ENCODE measurements around the gene IL12A.

Gene IL12A

DNA sequence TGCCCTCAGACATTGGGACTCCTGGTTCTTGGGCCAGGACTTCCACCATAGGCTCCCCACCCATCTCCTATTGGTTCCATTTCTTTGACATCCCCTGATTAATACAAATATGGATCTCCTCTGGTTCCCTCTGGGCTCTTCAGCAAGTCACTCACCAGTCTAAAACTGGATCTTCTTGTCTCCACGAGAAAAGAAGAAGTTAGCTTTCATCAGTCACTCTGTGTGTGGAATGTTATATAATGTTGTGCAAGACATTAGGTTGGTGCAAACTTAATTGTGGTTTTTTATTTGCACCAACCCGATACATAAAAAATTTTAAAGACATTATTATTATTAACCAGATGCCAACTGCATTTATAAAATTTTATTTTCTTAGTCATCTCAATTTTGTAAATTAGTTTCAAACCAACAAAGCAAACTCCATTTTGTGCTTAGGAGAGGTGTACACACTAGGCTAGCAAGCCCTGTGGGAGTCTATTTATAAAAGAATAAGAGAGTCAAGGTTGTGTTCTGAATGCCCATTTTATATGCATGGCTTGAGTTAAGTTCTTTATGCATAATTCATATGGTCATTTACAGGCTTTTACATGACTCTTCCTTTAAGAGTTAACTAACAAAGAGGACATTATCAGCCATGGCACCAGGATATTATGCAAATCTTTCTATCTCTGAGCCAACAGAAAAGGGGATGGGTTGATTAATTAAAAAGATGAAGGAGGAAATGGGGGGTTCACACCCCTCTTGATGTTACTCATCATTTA, 35.1 kb upstream of the IL12A start:
- no peak overlapping the region for H3K4me2 ChIP-seq
- no peaks in the 10 kb centered on the region for H4K20me1 ChIP-seq (ENCODE audit: insufficient read depth)
- TF ChIP-seq, protein P1, sequence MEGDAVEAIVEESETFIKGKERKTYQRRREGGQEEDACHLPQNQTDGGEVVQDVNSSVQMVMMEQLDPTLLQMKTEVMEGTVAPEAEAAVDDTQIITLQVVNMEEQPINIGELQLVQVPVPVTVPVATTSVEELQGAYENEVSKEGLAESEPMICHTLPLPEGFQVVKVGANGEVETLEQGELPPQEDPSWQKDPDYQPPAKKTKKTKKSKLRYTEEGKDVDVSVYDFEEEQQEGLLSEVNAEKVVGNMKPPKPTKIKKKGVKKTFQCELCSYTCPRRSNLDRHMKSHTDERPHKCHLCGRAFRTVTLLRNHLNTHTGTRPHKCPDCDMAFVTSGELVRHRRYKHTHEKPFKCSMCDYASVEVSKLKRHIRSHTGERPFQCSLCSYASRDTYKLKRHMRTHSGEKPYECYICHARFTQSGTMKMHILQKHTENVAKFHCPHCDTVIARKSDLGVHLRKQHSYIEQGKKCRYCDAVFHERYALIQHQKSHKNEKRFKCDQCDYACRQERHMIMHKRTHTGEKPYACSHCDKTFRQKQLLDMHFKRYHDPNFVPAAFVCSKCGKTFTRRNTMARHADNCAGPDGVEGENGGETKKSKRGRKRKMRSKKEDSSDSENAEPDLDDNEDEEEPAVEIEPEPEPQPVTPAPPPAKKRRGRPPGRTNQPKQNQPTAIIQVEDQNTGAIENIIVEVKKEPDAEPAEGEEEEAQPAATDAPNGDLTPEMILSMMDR (conservative IDR thresholded peaks at IDR 0.05; ENCODE audit: low read depth, low read length), result no peak
- no peaks in the 10 kb centered on the region for H3K4me1 ChIP-seq (ENCODE audit: low read depth, poor library complexity, severe bottlenecking)
- no peaks in the 10 kb centered on the region for H3K79me2 ChIP-seq (ENCODE audit: insufficient read depth, low read depth)
- H3K36me3 ChIP-seq (ENCODE audit: insufficient read depth), result no peaks in the 10 kb centered on the region
- H3K4me3 ChIP-seq (IDR thresholded peaks at IDR 0.05; ENCODE audit: insufficient read depth, low read depth, low read length), result no peak overlapping the region
- no peaks in the 10 kb centered on the region for H3K27me3 ChIP-seq (ENCODE audit: insufficient read depth, low read depth)
- H3K27ac ChIP-seq, result no peak overlapping the region
- no peak overlapping the region for H2AFZ ChIP-seq (ENCODE audit: low read depth)
- no peak overlapping the region for H3K9ac ChIP-seq

DNA sequence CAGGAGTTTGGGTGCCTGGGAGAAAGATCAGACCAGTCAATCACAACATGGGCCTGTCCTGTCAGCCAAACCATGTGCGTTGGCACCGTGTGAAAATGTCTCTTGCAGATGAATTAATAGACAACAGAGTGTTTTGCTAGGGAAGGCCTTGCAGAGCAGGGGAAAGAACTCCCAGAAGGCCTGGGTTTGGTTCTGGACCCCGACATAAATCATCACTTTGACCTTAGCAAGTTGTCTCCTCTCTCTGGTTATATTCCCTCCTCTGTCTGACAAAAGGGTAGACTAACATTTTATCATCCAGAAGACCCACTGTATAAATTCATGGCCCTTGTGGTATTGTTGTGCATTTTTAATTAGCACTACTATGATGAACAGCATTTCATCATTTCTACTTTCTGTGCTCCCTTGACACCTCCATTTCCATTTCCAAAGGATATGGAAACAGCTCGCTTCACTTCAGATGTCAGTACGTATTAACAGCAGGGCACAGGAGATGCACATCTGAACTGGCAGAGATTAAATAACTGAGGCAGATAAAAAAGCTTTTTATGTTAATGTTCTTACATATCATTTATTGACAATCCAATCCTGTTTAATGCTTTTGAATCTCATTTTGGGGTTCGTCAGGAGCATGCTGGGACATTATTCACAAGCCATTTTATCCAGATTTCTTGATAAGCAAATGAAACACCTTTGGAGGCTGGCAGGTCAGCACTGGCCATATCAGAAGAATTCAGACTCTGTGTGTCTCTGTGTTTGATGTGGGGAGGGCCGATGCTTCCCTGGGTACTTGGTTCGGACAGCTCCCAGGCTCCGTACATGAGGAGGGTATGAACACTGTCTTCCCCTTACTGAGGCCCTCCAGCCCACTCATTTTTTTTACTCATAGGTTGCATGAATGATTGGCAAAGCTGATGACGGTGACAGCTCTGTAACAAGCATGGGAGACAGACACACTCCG, 28.2 kb upstream of the IL12A start:
- Histone ChIP-seq H3K4me3 (IDR thresholded peaks at IDR 0.05; ENCODE audit: insufficient read depth, low read depth, low read length) (no peak overlapping the region), H3K79me2 (ENCODE audit: insufficient read depth, low read depth) (no peaks in the 10 kb centered on the region), H3K4me2 (no peak overlapping the region), H2AFZ (ENCODE audit: low read depth) (no peak overlapping the region), H3K4me1 (ENCODE audit: low read depth, poor library complexity, severe bottlenecking) (no peaks in the 10 kb centered on the region), H3K9ac (no peak overlapping the region), H4K20me1 (ENCODE audit: insufficient read depth) (no peaks in the 10 kb centered on the region), H3K27me3 (ENCODE audit: insufficient read depth, low read depth) (no peaks in the 10 kb centered on the region), H3K27ac (no peak overlapping the region), H3K36me3 (ENCODE audit: insufficient read depth) (no peaks in the 10 kb centered on the region)
- TF ChIP-seq, protein P1 (conservative IDR thresholded peaks at IDR 0.05; ENCODE audit: low read depth, low read length), result no peak

DNA sequence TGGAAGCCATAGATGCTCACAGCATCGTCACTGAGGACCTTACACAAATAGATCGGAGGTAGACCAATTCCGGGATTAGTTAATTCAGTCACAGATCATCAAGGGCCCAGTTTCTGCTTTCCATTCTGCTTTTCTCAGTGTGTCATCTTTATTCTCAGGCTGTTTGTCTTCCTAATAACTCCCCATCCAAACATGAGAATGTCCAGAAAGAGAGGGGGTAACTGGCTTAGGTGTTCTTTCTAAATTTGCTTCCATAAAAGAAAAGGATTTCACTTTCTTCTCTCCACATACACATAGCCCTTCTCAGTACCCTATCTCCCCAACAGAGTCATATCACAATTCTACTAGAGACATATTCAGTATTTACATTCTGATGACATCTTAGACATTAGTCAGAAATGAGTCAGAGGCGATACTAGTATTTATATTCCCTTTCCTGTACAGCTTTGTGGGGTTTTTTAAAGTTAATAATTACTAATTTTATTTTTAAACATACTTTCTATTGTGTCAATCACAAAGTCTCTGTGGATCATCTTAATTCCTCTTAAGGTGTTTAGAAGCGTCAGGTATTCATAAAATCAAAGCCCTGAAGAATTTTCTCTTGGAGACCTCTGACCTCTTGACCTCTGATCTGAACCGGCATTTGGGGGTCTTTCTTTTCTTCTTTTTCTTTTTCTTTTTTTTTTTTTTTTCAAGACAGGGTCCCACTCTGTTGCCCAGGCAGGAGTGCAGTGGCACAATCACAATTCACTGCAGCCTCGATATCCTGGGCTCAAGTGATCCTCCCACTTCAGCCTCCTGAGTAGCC, 24.3 kb upstream of the IL12A start:
- TF ChIP-seq, protein P1 (conservative IDR thresholded peaks at IDR 0.05; ENCODE audit: low read depth, low read length), result no peak
- H3K27ac ChIP-seq, result no peak overlapping the region
- no peaks in the 10 kb centered on the region for H4K20me1 ChIP-seq (ENCODE audit: insufficient read depth)
- H3K27me3 ChIP-seq (ENCODE audit: insufficient read depth, low read depth), result no peaks in the 10 kb centered on the region
- H3K79me2 ChIP-seq (ENCODE audit: insufficient read depth, low read depth), result no peaks in the 10 kb centered on the region
- H3K9ac ChIP-seq, result no peak overlapping the region
- no peaks in the 10 kb centered on the region for H3K4me1 ChIP-seq (ENCODE audit: low read depth, poor library complexity, severe bottlenecking)
- no peaks in the 10 kb centered on the region for H3K36me3 ChIP-seq (ENCODE audit: insufficient read depth)
- no peak overlapping the region for H3K4me3 ChIP-seq (IDR thresholded peaks at IDR 0.05; ENCODE audit: insufficient read depth, low read depth, low read length)
- no peak overlapping the region for H3K4me2 ChIP-seq
- no peak overlapping the region for H2AFZ ChIP-seq (ENCODE audit: low read depth)

DNA sequence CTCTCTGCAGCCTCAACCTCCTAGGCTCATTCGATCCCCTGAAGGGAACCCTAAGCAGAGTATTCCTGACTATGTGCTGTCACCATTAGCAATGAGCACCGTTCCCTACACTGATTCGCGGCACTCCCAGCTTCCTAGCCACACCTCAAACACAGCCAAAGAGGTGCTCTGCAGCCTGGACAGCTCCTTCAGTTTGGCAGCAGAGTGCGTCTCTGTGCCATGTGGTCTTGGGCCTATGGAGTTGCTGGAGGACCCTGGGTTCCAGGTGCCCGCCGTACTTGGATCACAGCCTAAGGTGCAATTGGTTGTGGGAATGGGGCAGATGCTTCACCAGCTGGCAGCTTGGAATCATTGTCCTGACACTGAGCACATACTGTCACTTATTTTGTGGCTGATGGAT, 17.3 kb upstream of the IL12A start:
- no peak overlapping the region for H3K9ac ChIP-seq
- no peaks in the 10 kb centered on the region for H3K36me3 ChIP-seq (ENCODE audit: insufficient read depth)

More for the DNA sequence above, 17.3 kb upstream of the IL12A start:
- Histone ChIP-seq H3K79me2 (ENCODE audit: insufficient read depth, low read depth) (no peaks in the 10 kb centered on the region), H3K27ac (no peak overlapping the region), H4K20me1 (ENCODE audit: insufficient read depth) (no peaks in the 10 kb centered on the region), H3K27me3 (ENCODE audit: insufficient read depth, low read depth) (no peaks in the 10 kb centered on the region), H3K4me2 (no peak overlapping the region), H2AFZ (ENCODE audit: low read depth) (no peak overlapping the region), H3K4me1 (ENCODE audit: low read depth, poor library complexity, severe bottlenecking) (no peaks in the 10 kb centered on the region), H3K4me3 (IDR thresholded peaks at IDR 0.05; ENCODE audit: insufficient read depth, low read depth, low read length) (no peak overlapping the region)
- TF ChIP-seq, protein P1 (conservative IDR thresholded peaks at IDR 0.05; ENCODE audit: low read depth, low read length), result no peak

Measured in KMS-11 (cell line).